Measurements from ENCODE around the gene KCNJ1. TPM values are rescaled to one million over a fixed set of nuclear protein-coding genes. Genes with fewer than 3 reads are reported as not detected.

The KCNJ1 gene
- total RNA-seq, 1 donor: not detected

- TF ChIP-seq, protein P1, sequence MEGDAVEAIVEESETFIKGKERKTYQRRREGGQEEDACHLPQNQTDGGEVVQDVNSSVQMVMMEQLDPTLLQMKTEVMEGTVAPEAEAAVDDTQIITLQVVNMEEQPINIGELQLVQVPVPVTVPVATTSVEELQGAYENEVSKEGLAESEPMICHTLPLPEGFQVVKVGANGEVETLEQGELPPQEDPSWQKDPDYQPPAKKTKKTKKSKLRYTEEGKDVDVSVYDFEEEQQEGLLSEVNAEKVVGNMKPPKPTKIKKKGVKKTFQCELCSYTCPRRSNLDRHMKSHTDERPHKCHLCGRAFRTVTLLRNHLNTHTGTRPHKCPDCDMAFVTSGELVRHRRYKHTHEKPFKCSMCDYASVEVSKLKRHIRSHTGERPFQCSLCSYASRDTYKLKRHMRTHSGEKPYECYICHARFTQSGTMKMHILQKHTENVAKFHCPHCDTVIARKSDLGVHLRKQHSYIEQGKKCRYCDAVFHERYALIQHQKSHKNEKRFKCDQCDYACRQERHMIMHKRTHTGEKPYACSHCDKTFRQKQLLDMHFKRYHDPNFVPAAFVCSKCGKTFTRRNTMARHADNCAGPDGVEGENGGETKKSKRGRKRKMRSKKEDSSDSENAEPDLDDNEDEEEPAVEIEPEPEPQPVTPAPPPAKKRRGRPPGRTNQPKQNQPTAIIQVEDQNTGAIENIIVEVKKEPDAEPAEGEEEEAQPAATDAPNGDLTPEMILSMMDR (IDR thresholded peaks at IDR 0.05; ENCODE audit: insufficient read depth, low read length): no peak
- no peak for DNase-seq (ENCODE audit: low read depth)
Observed at GRCh38 chr11:128845334-128845780, 21.7 kb downstream of the KCNJ1 start.

GRCh38 chr11:128843198-128843785 is 23.8 kb downstream of the KCNJ1 start:
- TF ChIP-seq, protein P1 (IDR thresholded peaks at IDR 0.05; ENCODE audit: insufficient read depth, low read length): no peak

More at GRCh38 chr11:128845334-128845780, 21.7 kb downstream of the KCNJ1 start:
- H3K4me3 ChIP-seq (ENCODE audit: low read depth, low read length): no peak overlapping the region

GRCh38 chr11:128841461-128842072 is 25.5 kb downstream of the KCNJ1 start:
- TF ChIP-seq, protein P1 (IDR thresholded peaks at IDR 0.05; ENCODE audit: insufficient read depth, low read length): no peak
- H3K4me3 ChIP-seq (ENCODE audit: low read depth, low read length): no peak overlapping the region
- no peak for DNase-seq (ENCODE audit: low read depth)

More at GRCh38 chr11:128843198-128843785, 23.8 kb downstream of the KCNJ1 start:
- H3K4me3 ChIP-seq (ENCODE audit: low read depth, low read length): no peak overlapping the region
- no peak for DNase-seq (ENCODE audit: low read depth)

- no peak overlapping the region for H3K4me3 ChIP-seq (ENCODE audit: low read depth, low read length)
- DNase-seq (ENCODE audit: low read depth): no peak
- TF ChIP-seq, protein P1 (IDR thresholded peaks at IDR 0.05; ENCODE audit: insufficient read depth, low read length): no peak
Observed at GRCh38 chr11:128840783-128841182, 26.3 kb downstream of the KCNJ1 start.

- TF ChIP-seq, protein P1 (IDR thresholded peaks at IDR 0.05; ENCODE audit: insufficient read depth, low read length): no peak
- DNase-seq (ENCODE audit: low read depth): no peak
- no peak overlapping the region for H3K4me3 ChIP-seq (ENCODE audit: low read depth, low read length)
Observed at GRCh38 chr11:128840137-128840536, 27.0 kb downstream of the KCNJ1 start.

DNA sequence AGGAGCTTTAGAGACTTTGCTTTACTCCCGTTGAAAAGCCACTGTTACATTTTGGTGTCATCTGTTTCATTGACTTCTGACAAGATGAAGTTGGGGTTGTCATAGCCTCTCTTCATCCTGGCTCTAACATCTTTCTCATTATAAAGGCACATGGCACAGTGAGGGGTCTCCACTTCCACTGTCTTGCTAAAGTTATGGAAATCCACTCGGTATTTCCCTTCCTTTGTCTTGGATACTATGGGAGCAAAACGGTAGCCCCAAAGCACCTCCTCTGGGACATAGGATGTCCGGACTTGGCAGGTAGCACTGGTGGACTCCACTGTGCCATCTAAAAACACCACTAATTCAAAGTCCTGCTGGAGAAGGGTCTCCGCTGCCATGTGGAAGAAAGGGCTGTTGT is 28.0 kb downstream of the KCNJ1 start:
- DNase-seq (ENCODE audit: low read depth): no peak
- H3K4me3 ChIP-seq (ENCODE audit: low read depth, low read length): no peak overlapping the region
- TF ChIP-seq, protein P1 (IDR thresholded peaks at IDR 0.05; ENCODE audit: insufficient read depth, low read length): no peak
